ENCODE data around the gene GMCL1.

GMCL1 gene

GRCh38 chr2:69848186-69848790 lies 18.8 kb downstream of the GMCL1 start:
- Histone ChIP-seq H3K9me3 (no peaks in the 10 kb centered on the region), H3K27me3 (no peaks in the 10 kb centered on the region), H3K4me3 (ENCODE audit: low read depth, low read length) (no peak overlapping the region), H3K4me1 (no peaks in the 10 kb centered on the region), H3K36me3 (no peaks in the 10 kb centered on the region)
- TF ChIP-seq CTCF (IDR thresholded peaks at IDR 0.05; ENCODE audit: low read depth, low read length): no peak
- no peak for DNase-seq

- H3K36me3 ChIP-seq: no peaks in the 10 kb centered on the region
- no peaks in the 10 kb centered on the region for H3K4me1 ChIP-seq
- H3K4me3 ChIP-seq (ENCODE audit: low read depth, low read length): no peak overlapping the region
- no peak for TF ChIP-seq CTCF (IDR thresholded peaks at IDR 0.05; ENCODE audit: low read depth, low read length)
- DNase-seq: no peak
- no peaks in the 10 kb centered on the region for H3K27me3 ChIP-seq
- no peaks in the 10 kb centered on the region for H3K9me3 ChIP-seq
Measured at GRCh38 chr2:69858261-69858660, 28.8 kb downstream of the GMCL1 start.

GRCh38 chr2:69863298-69863697 lies 33.8 kb downstream of the GMCL1 start:
- no peak overlapping the region for H3K4me3 ChIP-seq (ENCODE audit: low read depth, low read length)
- no peak for TF ChIP-seq CTCF (IDR thresholded peaks at IDR 0.05; ENCODE audit: low read depth, low read length)
- no peaks in the 10 kb centered on the region for H3K4me1 ChIP-seq
- H3K27me3 ChIP-seq: no peaks in the 10 kb centered on the region
- no peaks in the 10 kb centered on the region for H3K9me3 ChIP-seq
- H3K36me3 ChIP-seq: no peaks in the 10 kb centered on the region
- no peak for DNase-seq

GRCh38 chr2:69888451-69888850 lies 59.0 kb downstream of the GMCL1 start:
- no peak for TF ChIP-seq CTCF (IDR thresholded peaks at IDR 0.05; ENCODE audit: low read depth, low read length)
- Histone ChIP-seq H3K27me3 (no peaks in the 10 kb centered on the region), H3K36me3 (no peaks in the 10 kb centered on the region), H3K9me3 (no peaks in the 10 kb centered on the region), H3K4me1 (no peaks in the 10 kb centered on the region), H3K4me3 (ENCODE audit: low read depth, low read length) (no peak overlapping the region)
- DNase-seq: no peak

GRCh38 chr2:69889302-69889701 lies 59.8 kb downstream of the GMCL1 start:
- no peaks in the 10 kb centered on the region for H3K27me3 ChIP-seq

More at GRCh38 chr2:69889302-69889701, 59.8 kb downstream of the GMCL1 start:
- TF ChIP-seq CTCF (IDR thresholded peaks at IDR 0.05; ENCODE audit: low read depth, low read length): no peak
- DNase-seq: no peak
- H3K4me3 ChIP-seq (ENCODE audit: low read depth, low read length): no peak overlapping the region
- H3K36me3 ChIP-seq: no peaks in the 10 kb centered on the region
- no peaks in the 10 kb centered on the region for H3K4me1 ChIP-seq
- no peaks in the 10 kb centered on the region for H3K9me3 ChIP-seq
